ENCODE data around the gene TBCD. TPM values are rescaled to one million over a fixed set of nuclear protein-coding genes. Genes with fewer than 3 reads are reported as not detected.

The TBCD gene
- total RNA-seq, 1 experiment from 2014 or later = 173 TPM

GRCh38 chr17:82964851-82965341 lies 213.0 kb downstream of the TBCD start (continued):
- no peak for TF ChIP-seq IRF1 (CRISPR knock-in tag; IDR thresholded peaks at IDR 0.05)
- no peak for TF ChIP-seq ATF6 (CRISPR knock-in tag; IDR thresholded peaks at IDR 0.05)
- TF ChIP-seq PREB (CRISPR knock-in tag; IDR thresholded peaks at IDR 0.05; ENCODE audit: borderline replicate concordance) = no peak
- no peak for TF ChIP-seq ZNF138 (CRISPR knock-in tag; conservative IDR thresholded peaks at IDR 0.05)
- TF ChIP-seq ZNF532 (CRISPR knock-in tag; IDR thresholded peaks at IDR 0.05; ENCODE audit: borderline replicate concordance) = no peak
- no peak for TF ChIP-seq EMX1 (CRISPR knock-in tag; IDR thresholded peaks at IDR 0.05)
- no peak for TF ChIP-seq ZNF232 (CRISPR knock-in tag; IDR thresholded peaks at IDR 0.05)
- TF ChIP-seq ATF3 (CRISPR knock-in tag; conservative IDR thresholded peaks at IDR 0.05) = no peak
- TF ChIP-seq SMAD4 (CRISPR knock-in tag; IDR thresholded peaks at IDR 0.05) = no peak
- no peak for TF ChIP-seq PRDM15 (CRISPR knock-in tag; IDR thresholded peaks at IDR 0.05)
- no peak for TF ChIP-seq ZMAT4 (CRISPR knock-in tag; IDR thresholded peaks at IDR 0.05)

- Mint-ChIP-seq H3K27ac (no peak overlapping the region), H3K27me3 (ENCODE audit: low read depth) (no peaks in the 10 kb centered on the region), H3K4me1 (peaks cover 10% of the 10 kb centered on the region), H3K9me3 (no peaks in the 10 kb centered on the region), H3K36me3 (no peaks in the 10 kb centered on the region), H3K4me3 (no peak overlapping the region)
- ChIA-PET POLR2A (no interaction called here), CTCF (no interaction called here)
- ATAC-seq = no peak
- no peak for DNase-seq (ENCODE audit: low spot score)
- no peak for TF ChIP-seq ZNF138 (CRISPR knock-in tag; conservative IDR thresholded peaks at IDR 0.05)
- TF ChIP-seq PRDM15 (CRISPR knock-in tag; IDR thresholded peaks at IDR 0.05) = no peak
- TF ChIP-seq ETV6 (CRISPR knock-in tag; IDR thresholded peaks at IDR 0.05) = no peak
- no peak for TF ChIP-seq ZNF423 (CRISPR knock-in tag; IDR thresholded peaks at IDR 0.05)
- TF ChIP-seq ZNF425 (CRISPR knock-in tag; conservative IDR thresholded peaks at IDR 0.05) = no peak
- TF ChIP-seq ZNF121 (CRISPR knock-in tag; IDR thresholded peaks at IDR 0.05) = no peak
Measured at GRCh38 chr17:82965371-82965770, 213.5 kb downstream of the TBCD start.
